ENCODE results near the gene COL9A2.
"Not testable (repeated sequence)": the region's sequence is repeated elsewhere in the genome, so short reads cannot be mapped to it uniquely, and the experiment has no call there.

COL9A2 gene

GRCh38 chr1:40332695-40333094, 15.6 kb upstream of the COL9A2 start:
- no peak overlapping the region for H3K27ac Mint-ChIP-seq
- no peak for TF ChIP-seq CTCF (IDR thresholded peaks at IDR 0.05)
- H3K9me3 Mint-ChIP-seq = peaks cover 34% of the 10 kb centered on the region
- no peak overlapping the region for H3K4me3 Mint-ChIP-seq
- no peaks in the 10 kb centered on the region for H3K36me3 Mint-ChIP-seq (ENCODE audit: low read depth)
- no peaks in the 10 kb centered on the region for H3K4me1 Mint-ChIP-seq
- H3K27me3 Mint-ChIP-seq (ENCODE audit: low read depth, poor library complexity) = peaks cover 10% of the 10 kb centered on the region
- DNase-seq = no peak

- Mint-ChIP-seq H3K27me3 (ENCODE audit: low read depth, poor library complexity) (peaks cover 13% of the 10 kb centered on the region), H3K9me3 (peaks cover 44% of the 10 kb centered on the region)
- H3K4me3 Mint-ChIP-seq; DNase-seq; H3K4me1 Mint-ChIP-seq; H3K36me3 Mint-ChIP-seq (ENCODE audit: low read depth); H3K27ac Mint-ChIP-seq: not testable (repeated sequence)
Observed at GRCh38 chr1:40331403-40331802, 14.3 kb upstream of the COL9A2 start.

DNA sequence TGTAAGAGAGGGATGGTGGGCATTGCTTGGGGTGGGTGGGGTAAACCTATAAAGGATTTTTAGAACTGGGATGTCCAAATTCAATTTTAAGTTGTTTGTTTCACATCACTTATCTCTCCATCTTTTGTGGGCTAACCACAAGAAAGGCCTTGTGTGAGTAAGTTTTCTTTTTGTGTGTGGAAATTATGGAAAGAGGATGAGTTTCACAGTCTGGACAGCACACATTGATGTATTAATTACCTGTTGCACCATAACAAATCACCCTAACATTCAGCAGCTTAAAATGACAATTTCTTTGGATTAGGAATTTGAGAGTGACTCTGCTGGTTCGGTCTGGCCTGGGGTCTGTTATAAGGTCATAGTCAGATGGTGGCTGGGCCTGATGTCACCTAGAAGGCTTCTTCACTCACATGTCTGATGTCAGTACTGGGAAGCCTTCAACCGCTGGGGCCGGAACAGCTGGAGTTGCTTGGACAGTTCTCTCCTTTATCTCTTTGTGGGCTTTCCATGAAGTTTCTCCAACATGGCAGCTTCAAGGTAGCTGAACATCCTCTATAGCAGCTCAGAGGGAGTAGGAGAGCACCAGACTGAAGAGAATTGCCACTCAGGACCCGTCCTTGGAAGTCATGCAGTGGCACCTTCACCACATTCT, 2.0 kb upstream of the COL9A2 start:
- peaks cover 64% of the 10 kb centered on the region for H3K27me3 Mint-ChIP-seq (ENCODE audit: low read depth, poor library complexity)
- H3K27ac Mint-ChIP-seq = no peak overlapping the region
- no peaks in the 10 kb centered on the region for H3K9me3 Mint-ChIP-seq
- DNase-seq = no peak
- H3K4me3 Mint-ChIP-seq = no peak overlapping the region
- peaks cover 26% of the 10 kb centered on the region for H3K4me1 Mint-ChIP-seq
- no peak for TF ChIP-seq CTCF (IDR thresholded peaks at IDR 0.05)
- H3K36me3 Mint-ChIP-seq (ENCODE audit: low read depth) = no peaks in the 10 kb centered on the region

GRCh38 chr1:40318476-40318875, 1.4 kb upstream of the COL9A2 start:
- peaks cover 66% of the 10 kb centered on the region for H3K27me3 Mint-ChIP-seq (ENCODE audit: low read depth, poor library complexity)
- H3K4me1 Mint-ChIP-seq = peaks cover 32% of the 10 kb centered on the region
- no peaks in the 10 kb centered on the region for H3K36me3 Mint-ChIP-seq (ENCODE audit: low read depth)
- no peak for DNase-seq
- H3K9me3 Mint-ChIP-seq = no peaks in the 10 kb centered on the region
- H3K27ac Mint-ChIP-seq = no peak overlapping the region
- H3K4me3 Mint-ChIP-seq = no peak overlapping the region
- no peak for TF ChIP-seq CTCF (IDR thresholded peaks at IDR 0.05)

GRCh38 chr1:40317394-40318074, 448 bp upstream of the COL9A2 start:
- no peak for TF ChIP-seq CTCF (IDR thresholded peaks at IDR 0.05)
- H3K9me3 Mint-ChIP-seq = no peaks in the 10 kb centered on the region
- no peak overlapping the region for H3K27ac Mint-ChIP-seq
- H3K27me3 Mint-ChIP-seq (ENCODE audit: low read depth, poor library complexity) = peaks cover 63% of the 10 kb centered on the region
- no peak for DNase-seq
- H3K4me1 Mint-ChIP-seq = peaks cover 40% of the 10 kb centered on the region
- H3K4me3 Mint-ChIP-seq = peak overlapping the region; percentile 68
- no peaks in the 10 kb centered on the region for H3K36me3 Mint-ChIP-seq (ENCODE audit: low read depth)

DNA sequence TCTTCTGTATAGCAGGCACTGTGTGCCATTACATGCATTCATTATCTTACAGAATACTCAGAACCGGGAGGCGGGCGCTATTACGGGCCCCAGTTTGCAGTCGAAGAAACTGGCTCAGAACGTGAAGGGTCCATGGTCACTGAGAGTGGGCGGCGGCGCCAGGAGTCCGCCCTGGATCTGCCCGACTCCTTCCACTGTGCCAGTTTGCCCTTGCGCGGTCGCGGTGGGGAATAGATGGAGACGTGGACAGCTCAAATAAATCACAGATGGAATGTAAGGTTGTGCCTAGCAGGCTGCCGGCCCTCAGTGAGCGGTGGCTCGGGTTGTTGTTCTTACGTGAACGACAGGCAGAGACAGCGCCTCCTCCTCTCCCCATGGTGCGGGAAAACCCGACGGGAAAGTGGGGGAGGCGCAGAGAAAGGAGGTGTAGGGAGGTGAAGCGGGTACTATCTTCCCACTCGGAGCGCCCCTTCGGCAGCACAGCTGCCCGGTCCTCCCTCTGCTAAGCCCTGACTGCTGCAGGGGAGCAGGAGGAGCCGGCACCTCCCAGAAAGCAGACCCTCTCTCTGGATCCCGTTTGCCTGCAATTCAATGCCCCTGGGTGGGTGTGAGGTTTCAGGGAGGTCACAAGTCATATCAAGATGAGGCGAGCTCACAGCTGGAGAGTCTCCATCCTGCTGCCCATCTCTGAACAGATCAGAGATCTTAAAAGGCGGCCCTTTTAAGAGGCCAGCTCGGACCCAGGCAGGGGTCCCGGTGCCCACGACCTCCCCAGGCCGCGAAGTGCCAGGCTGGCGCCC, 1.1 kb downstream of the COL9A2 start:
- Mint-ChIP-seq H3K36me3 (ENCODE audit: low read depth) (no peaks in the 10 kb centered on the region), H3K27ac (no peak overlapping the region), H3K9me3 (no peaks in the 10 kb centered on the region), H3K4me3 (peak overlapping the region; percentile 82), H3K4me1 (peaks cover 40% of the 10 kb centered on the region), H3K27me3 (ENCODE audit: low read depth, poor library complexity) (peaks cover 63% of the 10 kb centered on the region)
- TF ChIP-seq CTCF (IDR thresholded peaks at IDR 0.05) = no peak
- DNase-seq = peak; percentile 49

All from nephron progenitor cell (in vitro differentiated cells).